GM12878 (cell line): ENCODE results near the gene CNN2. TPM values are rescaled to one million over a fixed set of nuclear protein-coding genes. Genes with fewer than 3 reads are reported as not detected.

Experiments used
- ATAC-seq: fragments of 200-7000 bp; cut with Tn5 transposase; 3 replicates; pipeline ENCODE4 v1.9.1; 2020; ENCODE audit warnings: mild to moderate bottlenecking, moderate library complexity
- BruUV-seq: library from RNA; stranded (reverse); fragments of 400-500 nt; replicated peaks from 2 replicates; lab custom pipeline; 2021; lab: Mats Ljungman, UMichigan
- CTCF ChIA-PET: fragments of 300-600 bp; sonication (Branson Sonifier 250); formaldehyde crosslinking; extraction: SDS; loops from one replicate; lab custom pipeline; 2021; ENCODE audit warnings: inconsistent platforms; lab: Yijun Ruan, JAX
- POLR2A ChIA-PET: fragments of 350-600 bp; formaldehyde crosslinking; extraction: SDS; loops from one replicate; lab custom pipeline; 2021; ENCODE audit warnings: inconsistent platforms; lab: Charles Lee
- RAD21 ChIA-PET: fragments of 300-600 bp; sonication (Branson Sonifier 250); formaldehyde crosslinking; loops from one replicate; lab custom pipeline; 2023; ENCODE audit warnings: antibody characterized with exemption; ENCODE audit not compliant: unreplicated experiment; lab: Charles Lee
- SMC1A ChIA-PET: fragments of 300-600 bp; sonication (Branson Sonifier 250); formaldehyde crosslinking; loops from one replicate; lab custom pipeline; 2023; ENCODE audit not compliant: unreplicated experiment, uncharacterized antibody; lab: Charles Lee
- DNase-seq: peaks from one replicate; pipeline ENCODE4 v3.0.0-alpha.2; 2011; ENCODE audit warnings: low read depth, low spot score
- FAIRE-seq: peaks from 3 replicates; lab custom pipeline; 2011; peaks lifted over from hg19 to GRCh38; lab: Jason Lieb, UNC
- H2AFZ ChIP-seq: 2 replicates; pipeline ENCODE4 v1.6.0; 2011; ENCODE audit warnings: low read depth, low read length, control low read depth; ENCODE audit not compliant: control insufficient read depth
- H3K27ac ChIP-seq: 2 replicates; pipeline ENCODE4 v1.5.1; 2011; ENCODE audit warnings: control low read depth; ENCODE audit not compliant: control insufficient read depth, insufficient read depth
- H3K27me3 ChIP-seq, 2 experiments: replicated peaks in 1 of 2; 2 replicates each; pipeline versions ENCODE4 v1.6.0 to v1.6.1; 2011; ENCODE audit warnings: low read length in 1 of 2; ENCODE audit not compliant: control insufficient read depth in 2 of 2, insufficient read depth in 2 of 2
- H3K36me3 ChIP-seq, 2 experiments: 2 replicates each; pipeline ENCODE4 v1.5.1; 2011; ENCODE audit warnings: low read length in 1 of 2; ENCODE audit not compliant: control insufficient read depth in 2 of 2, insufficient read depth in 2 of 2
- H3K4me1 ChIP-seq: 2 replicates; pipeline ENCODE4 v1.6.1; 2011; ENCODE audit warnings: mild to moderate bottlenecking, low read length, moderate library complexity, mixed read lengths; ENCODE audit not compliant: control insufficient read depth, insufficient read depth
- H3K4me2 ChIP-seq: 2 replicates; pipeline ENCODE4 v1.6.0; 2011; ENCODE audit warnings: control low read depth; ENCODE audit not compliant: control insufficient read depth, insufficient read depth
- H3K4me3 ChIP-seq: fragments of 200-600 bp; sonication (generic); 2 replicates; pipeline ENCODE4 v1.5.1; 2016
- H3K79me2 ChIP-seq: 2 replicates; pipeline ENCODE4 v1.6.0; 2011; ENCODE audit warnings: low read length; ENCODE audit not compliant: control insufficient read depth, insufficient read depth
- H3K9ac ChIP-seq: 2 replicates; pipeline ENCODE4 v1.8.0; 2011; ENCODE audit warnings: low read length, control low read depth, mixed read lengths; ENCODE audit not compliant: control insufficient read depth, insufficient read depth
- H3K9me3 ChIP-seq: replicated peaks from 3 replicates; pipeline ENCODE4 v1.5.1; 2011; ENCODE audit warnings: mild to moderate bottlenecking, low read length; ENCODE audit not compliant: control insufficient read depth, insufficient read depth
- H4K20me1 ChIP-seq: 2 replicates; pipeline ENCODE4 v1.6.0; 2011; ENCODE audit not compliant: control insufficient read depth, insufficient read depth
- E2F8 ChIP-seq: fragments of 450-650 bp; IDR thresholded peaks from 2 replicates; pipeline ENCODE4 v1.6.1; 2018; ENCODE audit warnings: mild to moderate bottlenecking, low read depth, moderate library complexity; ENCODE audit not compliant: partially characterized antibody
- MYB ChIP-seq: fragments of 150-350 bp; IDR thresholded peaks from 2 replicates; pipeline ENCODE4 v1.6.1; 2014; ENCODE audit warnings: mild to moderate bottlenecking, low read depth, low read length, borderline replicate concordance
- POLR2AphosphoS2 ChIP-seq: IDR thresholded peaks from 2 replicates; pipeline ENCODE4 v1.6.1; 2011; ENCODE audit warnings: low read depth, mild to moderate bottlenecking, low read length, improper control_type of control experiment, moderate library complexity
- RAD21 ChIP-seq: IDR thresholded peaks from 2 replicates; pipeline ENCODE4 v1.6.1; 2011; ENCODE audit warnings: mild to moderate bottlenecking, low read depth, low read length, moderate library complexity; ENCODE audit not compliant: insufficient read depth
- SPI1 ChIP-seq: IDR thresholded peaks from 2 replicates; pipeline ENCODE4 v1.6.1; 2011; ENCODE audit warnings: low read depth, mild to moderate bottlenecking, low read length, moderate library complexity, borderline replicate concordance; ENCODE audit not compliant: insufficient read depth
- ZBTB11 ChIP-seq: fragments of 450-650 bp; formaldehyde crosslinking; IDR thresholded peaks from 2 replicates; pipeline ENCODE4 v1.5.0; 2022; ENCODE audit warnings: mild to moderate bottlenecking, missing genetic modification characterization
- ZNF687 ChIP-seq: fragments of 450-650 bp; IDR thresholded peaks from 2 replicates; pipeline ENCODE4 v1.6.1; 2017; ENCODE audit warnings: mild to moderate bottlenecking, moderate library complexity
- WGBS: methylation state at CpG from one replicate; pipeline ENCODE4 v1.1.6; 2016; ENCODE audit warnings: low lambda C conversion rate; ENCODE audit not compliant: insufficient replicate concordance, insufficient coverage; ENCODE audit errors: missing lambda C conversion rate; 5-methylcytosine and 5-hydroxymethylcytosine counted together
- in situ Hi-C: fragments of 300-500 bp; cut with MboI; formaldehyde crosslinking; loops from 9 replicates; pipeline ENCODE4 v1.14.3; 2018; ENCODE audit warnings: mixed read lengths
- intact Hi-C: fragments of 100-400 bp; cut with micrococcal nuclease; formaldehyde crosslinking; loops from one replicate; pipeline ENCODE4 v1.14.2; 2022; ENCODE audit not compliant: unreplicated experiment
- polyA plus RNA-seq, 11 experiments: library from polyadenylated mRNA; depleted of rRNA in 4 of 11; unstranded in 6 of 11; stranded (reverse) in 5 of 11; fragments of >200 nt; fragmentation: Nextera tagmentation in 4 of 11; fragmentation: Illumina TruSeq in 1 of 11; extraction: Ambion mirVana in 4 of 11; extraction: Trizol in 1 of 11; gene quantifications; 1 replicate in 1 of 11; 2 replicates in 10 of 11; pipeline versions ENCODE4 v1.2.1 to v1.2.3, GENCODE V29; 2011 to 2016; ENCODE audit warnings: inconsistent platforms in 2 of 11, missing spikeins in 2 of 11, low read depth in 1 of 11
- total RNA-seq, 4 experiments: library from RNA; depleted of rRNA in 3 of 4; stranded (reverse); fragments of >200 nt in 3 of 4; fragmentation: Illumina TruSeq in 1 of 4; extraction: Trizol in 1 of 4; gene quantifications; 2 replicates each; pipeline versions ENCODE4 v1.2.1 to v1.2.3, GENCODE V29; 2013 to 2021
- TF ChIP-seq, protein P1 (sequence below): fragments of 450-650 bp; IDR thresholded peaks from 2 replicates; pipeline ENCODE4 v1.6.1; 2017; ENCODE audit warnings: borderline replicate concordance

Gene CNN2
- total and polyA plus RNA-seq, 10 of the 15 experiments (the other 5 are each of a cell fraction or from before 2014, with no cell fraction given), result 34.7 to 311 (median 172) TPM

- BruUV-seq, result TSS peak; percentile 60
- Histone ChIP-seq H3K27ac (peak overlapping the region; percentile 65; the same call in 1 of the 2 replicates), H3K27me3 (no peaks in the 10 kb centered on the region), H3K4me1 (peaks cover 32% of the 10 kb centered on the region), H4K20me1 (peaks cover 6% of the 10 kb centered on the region; the same call in 1 of the 2 replicates), H3K36me3 (peaks cover 3 to 12% of the 10 kb centered on the region in 2 experiments; a peak in 2 of 4 replicates), H3K9me3 (no peaks in the 10 kb centered on the region), H3K4me2 (peak overlapping the region; percentile 48), H3K9ac (peak overlapping the region; percentile 68), H2AFZ (no peak overlapping the region), H3K79me2 (peaks cover 67% of the 10 kb centered on the region), H3K4me3 (peak overlapping the region; percentile 83)
- no peak for TF ChIP-seq ZBTB11 (CRISPR knock-in tag)
- no peak for TF ChIP-seq E2F8
- no peak for TF ChIP-seq RAD21
- TF ChIP-seq SPI1, result no peak
- TF ChIP-seq MYB, result no peak
- TF ChIP-seq ZNF687, result no peak
- TF ChIP-seq, protein P1, sequence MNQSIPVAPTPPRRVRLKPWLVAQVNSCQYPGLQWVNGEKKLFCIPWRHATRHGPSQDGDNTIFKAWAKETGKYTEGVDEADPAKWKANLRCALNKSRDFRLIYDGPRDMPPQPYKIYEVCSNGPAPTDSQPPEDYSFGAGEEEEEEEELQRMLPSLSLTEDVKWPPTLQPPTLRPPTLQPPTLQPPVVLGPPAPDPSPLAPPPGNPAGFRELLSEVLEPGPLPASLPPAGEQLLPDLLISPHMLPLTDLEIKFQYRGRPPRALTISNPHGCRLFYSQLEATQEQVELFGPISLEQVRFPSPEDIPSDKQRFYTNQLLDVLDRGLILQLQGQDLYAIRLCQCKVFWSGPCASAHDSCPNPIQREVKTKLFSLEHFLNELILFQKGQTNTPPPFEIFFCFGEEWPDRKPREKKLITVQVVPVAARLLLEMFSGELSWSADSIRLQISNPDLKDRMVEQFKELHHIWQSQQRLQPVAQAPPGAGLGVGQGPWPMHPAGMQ, result no peak
- TF ChIP-seq POLR2AphosphoS2, result no peak
- intact Hi-C loops (no loop called here), in situ Hi-C loops (no loop called here)
- no peak for FAIRE-seq
- POLR2A ChIA-PET, result interaction anchor here (0.7 to 1.3 kb wide), 3 partner anchors 34 to 111 kb away, joined by 3 to 4 read pairs (median 3); partner anchors contain the start of gene WDR18
- SMC1A ChIA-PET, result interaction anchor here (2.0 kb wide), 1 partner anchor 34 kb away, joined by 8 read pairs; the partner anchor contains the start of gene WDR18
- DNase-seq, result no peak
- WGBS, result 20% methylated on average over 5 of the region's 5 CpGs
- CTCF ChIA-PET, result interaction anchor here (1.9 kb wide), 1 partner anchor 34 kb away, joined by 6 read pairs; the partner anchor contains the start of gene WDR18
- no peak for ATAC-seq
- RAD21 ChIA-PET, result interaction anchor here (1.4 kb wide), 2 partner anchors 10 to 49 kb away, joined by 3 to 5 read pairs; partner anchors contain the start of gene ARHGAP45
These were observed 8.0 kb upstream of the CNN2 start for GRCh38 chr19:1018393-1018792.
